GM19452 (cell line): Measurements from ENCODE around the gene TMEM176B.
"Not testable (repeated sequence)": the region's sequence is repeated elsewhere in the genome, so short reads cannot be mapped to it uniquely, and the experiment has no call there.

Source experiments
- ATAC-seq: cut with Tn5 transposase; IDR thresholded peaks from one replicate; pipeline ENCODE4 v1.9.1; 2021; ENCODE audit not compliant: unreplicated experiment

Gene TMEM176B

GRCh38 chr7:150823484-150824126 lies 23.4 kb upstream of the TMEM176B start:
- ATAC-seq: no peak

GRCh38 chr7:150823043-150823442 lies 22.9 kb upstream of the TMEM176B start:
- ATAC-seq: no peak

DNA sequence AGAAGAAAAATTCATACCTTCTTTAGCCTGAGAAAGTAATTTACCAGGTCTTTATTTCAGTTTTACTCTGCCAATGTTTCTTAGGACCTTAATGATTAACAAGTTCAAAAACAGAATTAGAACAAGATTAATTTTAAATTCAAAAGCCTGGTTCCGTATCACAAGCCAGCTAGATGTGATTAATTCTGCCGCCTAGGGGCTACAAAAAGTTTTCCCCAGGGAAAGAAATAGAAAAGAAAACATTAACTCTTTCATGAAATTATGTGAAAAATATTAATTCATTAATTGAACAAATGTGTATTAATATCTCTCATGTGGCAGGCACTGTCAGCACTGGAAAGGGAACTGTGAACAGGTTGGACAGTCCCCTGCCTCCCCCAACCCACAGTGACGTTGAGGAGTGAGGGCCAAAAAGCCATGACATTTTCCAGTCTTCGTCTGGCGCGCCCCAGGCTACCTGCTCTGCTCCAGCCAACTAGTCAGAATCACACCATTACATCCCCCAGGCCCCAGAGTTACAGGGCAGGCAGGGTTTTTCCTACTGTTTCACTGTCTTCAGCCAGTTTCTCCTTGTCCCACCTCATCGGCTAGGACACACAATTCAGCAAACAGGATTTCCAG lies 20.5 kb upstream of the TMEM176B start:
- no peak for ATAC-seq

DNA sequence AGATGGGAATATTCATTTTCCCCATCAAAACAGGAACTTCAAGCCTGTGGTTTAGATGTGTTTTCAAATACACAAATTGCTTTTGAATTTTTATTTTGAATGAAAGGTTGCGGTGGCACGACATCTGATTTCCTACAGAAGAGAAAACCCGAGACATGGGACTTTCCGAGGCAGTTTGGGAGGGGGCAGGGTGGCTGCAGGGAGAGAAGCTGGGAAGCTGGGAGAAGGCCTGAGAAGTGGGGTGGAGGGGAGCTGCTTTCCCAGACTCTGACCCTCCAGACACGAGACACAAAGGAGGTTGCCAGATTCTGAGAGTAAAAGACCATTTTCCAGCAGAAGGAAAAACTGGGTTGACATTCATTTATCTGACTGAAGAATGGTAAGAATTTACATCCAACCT lies 20.0 kb upstream of the TMEM176B start:
- ATAC-seq: no peak

DNA sequence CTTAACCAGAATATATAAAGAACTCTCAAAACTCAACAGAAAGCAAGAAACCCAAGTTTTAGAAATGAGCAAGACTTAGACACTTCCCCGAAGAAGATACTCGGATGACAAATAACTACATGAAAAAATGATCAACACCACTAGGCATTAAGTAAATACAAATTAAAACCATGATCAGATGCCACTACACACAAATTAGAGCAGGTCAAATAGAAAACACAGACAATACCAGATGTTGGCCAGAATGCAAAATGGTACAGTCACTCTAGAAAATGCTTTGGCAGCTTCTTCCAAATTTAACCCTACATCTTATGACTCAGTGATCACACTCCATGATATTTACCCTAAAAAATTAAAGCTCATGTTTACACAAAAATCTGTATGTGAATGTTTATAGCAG lies 18.8 kb upstream of the TMEM176B start:
- no peak for ATAC-seq

DNA sequence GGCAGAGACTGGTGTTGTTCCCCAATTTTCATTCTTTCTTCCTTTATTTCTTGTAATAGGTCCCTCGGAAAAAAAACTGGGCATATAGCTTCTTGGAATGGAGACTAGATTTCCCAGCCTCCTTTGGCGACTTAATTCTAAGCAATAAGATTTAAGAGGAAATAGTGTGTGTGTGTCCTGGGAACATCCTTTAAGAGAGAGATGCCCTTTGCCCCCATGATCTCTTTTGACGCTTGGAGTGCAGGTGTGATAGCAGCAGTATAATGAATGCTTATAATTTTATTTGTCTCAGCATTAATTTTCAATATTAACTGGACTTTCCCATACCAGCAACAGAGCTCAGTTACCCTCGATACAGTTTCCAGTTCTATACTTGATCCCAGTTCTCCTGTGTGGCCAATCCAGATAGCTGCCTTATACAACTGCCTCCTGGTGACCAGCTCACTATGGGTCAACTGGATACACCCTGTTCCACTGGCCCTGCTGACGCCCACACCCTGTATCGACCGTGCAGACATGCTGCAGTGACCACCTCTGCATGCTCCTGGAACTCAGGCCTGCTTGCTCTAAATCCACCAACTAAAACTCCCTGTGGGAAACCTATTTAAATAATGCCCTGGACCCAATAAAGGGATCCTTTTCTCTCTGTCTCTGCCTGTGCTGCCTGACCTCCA lies 14.3 kb upstream of the TMEM176B start:
- ATAC-seq: no peak

DNA sequence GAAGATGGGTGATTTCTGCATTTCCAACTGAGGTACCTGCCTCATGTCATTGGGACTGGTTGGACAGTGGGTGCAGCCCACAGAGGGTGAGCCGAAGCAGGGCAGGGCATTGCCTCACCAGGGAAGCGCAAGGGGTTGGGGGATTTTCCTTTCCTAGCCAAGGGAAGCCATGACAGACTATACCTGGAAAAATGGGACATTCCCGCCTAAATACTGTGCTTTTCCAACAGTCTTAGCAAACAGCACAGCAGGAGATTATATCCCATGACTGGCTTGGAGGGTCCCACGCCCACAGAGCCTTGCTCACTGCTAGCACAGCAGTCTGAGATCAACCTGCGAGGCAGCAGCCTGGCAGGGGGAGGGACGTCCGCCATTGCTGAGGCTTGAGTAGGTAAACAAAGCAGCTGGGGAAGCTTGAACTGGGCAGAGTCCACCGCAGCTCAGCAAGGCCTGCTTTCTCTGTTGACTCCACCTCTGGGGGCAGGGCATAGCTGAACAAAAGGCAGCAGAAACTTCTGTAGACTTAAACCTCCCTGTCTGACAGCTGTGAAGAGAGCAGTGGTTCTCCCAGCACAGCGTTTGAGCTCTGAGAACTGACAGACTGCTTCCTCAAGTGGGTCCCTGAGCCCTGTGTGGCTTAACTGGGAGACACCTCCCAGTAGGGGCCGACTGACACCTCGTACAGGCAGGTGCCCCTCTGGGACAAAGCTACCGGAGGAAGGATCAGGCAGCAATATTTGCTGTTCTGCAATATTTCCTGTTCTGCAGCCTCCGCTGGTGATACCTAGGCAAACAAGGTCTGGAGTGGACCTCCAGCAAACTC lies 7.7 kb upstream of the TMEM176B start:
- ATAC-seq: not testable (repeated sequence)

GRCh38 chr7:150806863-150807262 lies 6.7 kb upstream of the TMEM176B start:
- ATAC-seq: no peak

- no peak for ATAC-seq
Observed at GRCh38 chr7:150806454-150806853, 6.3 kb upstream of the TMEM176B start.

- ATAC-seq: no peak
Observed at GRCh38 chr7:150805864-150806263, 5.7 kb upstream of the TMEM176B start.

GRCh38 chr7:150804802-150805201 lies 4.6 kb upstream of the TMEM176B start:
- no peak for ATAC-seq

- ATAC-seq: no peak
Observed at GRCh38 chr7:150803161-150803860, 3.1 kb upstream of the TMEM176B start.

GRCh38 chr7:150801946-150802771 lies 2.0 kb upstream of the TMEM176B start:
- no peak for ATAC-seq

GRCh38 chr7:150801242-150801945 lies 1.2 kb upstream of the TMEM176B start:
- no peak for ATAC-seq

GRCh38 chr7:150800581-150801241 lies 547 bp upstream of the TMEM176B start, which contains the start of gene TMEM176A:
TSS of gene TMEM176A (plus strand) at chr7:150800769. CDS start at chr7:150801551, 782 bp downstream.
- no peak for ATAC-seq

GRCh38 chr7:150799156-150799555 lies 1.0 kb downstream of the TMEM176B start:
- ATAC-seq: no peak

DNA sequence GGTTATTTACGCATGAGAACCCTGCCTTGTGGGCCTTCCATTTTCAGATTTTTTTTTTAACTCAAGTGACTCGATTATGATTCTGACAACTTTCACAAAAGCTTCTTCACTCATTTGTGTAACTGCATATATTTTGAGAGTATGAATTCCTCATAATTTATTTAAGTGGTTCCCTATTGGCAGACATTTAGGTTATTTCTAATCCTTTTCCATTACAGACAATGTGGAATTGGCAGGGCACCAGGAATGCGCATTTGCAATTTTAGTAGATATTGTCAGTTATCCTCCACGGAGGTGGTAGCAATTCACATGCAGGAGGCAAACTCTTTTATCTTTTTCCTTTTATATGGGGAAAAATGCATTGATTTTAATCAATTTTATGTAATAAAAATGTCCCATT lies 2.5 kb downstream of the TMEM176B start:
- no peak for ATAC-seq

- ATAC-seq: no peak
Observed at GRCh38 chr7:150793569-150794238, 6.5 kb downstream of the TMEM176B start.
